SU-DHL-6 (cell line): ENCODE measurements around the gene CNTNAP4.

ENCODE experiments used
- H2AFZ ChIP-seq: fragments of 200-600 bp; sonication (generic); 2 replicates; pipeline ENCODE4 v1.6.1; 2014; ENCODE audit warnings: low read depth, mild to moderate bottlenecking, moderate library complexity, mixed read lengths, antibody characterized with exemption, low read length; ENCODE audit not compliant: severe bottlenecking
- H3F3A ChIP-seq: fragments of 200-600 bp; shearing (Covaris generic); 2 replicates; pipeline ENCODE4 v1.6.0; 2016; ENCODE audit warnings: antibody characterized with exemption, mild to moderate bottlenecking; ENCODE audit not compliant: insufficient read depth
- H3K27ac ChIP-seq: fragments of 200-600 bp; sonication (generic); 2 replicates; pipeline ENCODE4 v1.5.1; 2016; ENCODE audit warnings: low read depth, mild to moderate bottlenecking, low read length, moderate library complexity, mixed read lengths
- H3K27me3 ChIP-seq: fragments of 200-600 bp; sonication (generic), shearing (Covaris generic); 2 replicates; pipeline ENCODE4 v1.6.0; 2014; ENCODE audit warnings: mild to moderate bottlenecking, low read length
- H3K36me3 ChIP-seq: fragments of 200-600 bp; sonication (generic); 2 replicates; pipeline ENCODE4 v1.6.1; 2014; ENCODE audit warnings: mild to moderate bottlenecking, low read length, mixed read lengths
- H3K4me2 ChIP-seq: fragments of 300-600, 200-600 bp; shearing (Covaris generic), sonication (generic); 2 replicates; pipeline ENCODE4 v1.6.0; 2014; ENCODE audit warnings: low read length, low read depth, mild to moderate bottlenecking; ENCODE audit not compliant: poor library complexity, severe bottlenecking
- H3K4me3 ChIP-seq: fragments of 200-600 bp; sonication (generic); 2 replicates; pipeline ENCODE4 v1.5.1; 2014; ENCODE audit warnings: antibody characterized with exemption, low read length, mild to moderate bottlenecking, mixed read lengths; ENCODE audit not compliant: insufficient read depth, poor library complexity, severe bottlenecking
- H3K79me2 ChIP-seq: fragments of 200-600 bp; sonication (generic); 2 replicates; pipeline ENCODE4 v1.6.1; 2014; ENCODE audit warnings: mild to moderate bottlenecking, low read length, moderate library complexity; ENCODE audit not compliant: insufficient read depth
- H3K9ac ChIP-seq: fragments of 200-600 bp; sonication (generic); 2 replicates; pipeline ENCODE4 v1.7.0; 2014; ENCODE audit warnings: mild to moderate bottlenecking, low read length
- H3K9me2 ChIP-seq: fragments of 200-600 bp; sonication (generic); replicated peaks from 2 replicates; pipeline ENCODE4 v1.6.1; 2014; ENCODE audit warnings: low read length; ENCODE audit not compliant: insufficient read depth
- H3K9me3 ChIP-seq: fragments of 200-600 bp; sonication (generic); 2 replicates; pipeline ENCODE4 v1.6.1; 2014; ENCODE audit warnings: low read length, mixed read lengths; ENCODE audit not compliant: insufficient read depth
- H4K20me1 ChIP-seq: fragments of 200-600 bp; sonication (generic); 2 replicates; pipeline ENCODE4 v1.6.1; 2014; ENCODE audit warnings: low read depth, mild to moderate bottlenecking, antibody characterized with exemption, low read length, moderate library complexity, mixed read lengths
- EZH2phosphoT487 ChIP-seq: fragments of 200-600 bp; sonication (generic), shearing (Covaris generic); conservative IDR thresholded peaks from 2 replicates; pipeline ENCODE4 v1.6.1; 2018; ENCODE audit warnings: mild to moderate bottlenecking, antibody characterized with exemption, low read length, moderate library complexity, mixed read lengths
- TF ChIP-seq, protein P1 (sequence below): fragments of 200-600 bp; sonication (generic); IDR thresholded peaks from one replicate; pipeline ENCODE4 v1.5.1; 2017; ENCODE audit warnings: antibody characterized with exemption, mild to moderate bottlenecking, low read length, moderate library complexity; ENCODE audit not compliant: insufficient read depth, poor library complexity, severe bottlenecking

CNTNAP4 gene

DNA sequence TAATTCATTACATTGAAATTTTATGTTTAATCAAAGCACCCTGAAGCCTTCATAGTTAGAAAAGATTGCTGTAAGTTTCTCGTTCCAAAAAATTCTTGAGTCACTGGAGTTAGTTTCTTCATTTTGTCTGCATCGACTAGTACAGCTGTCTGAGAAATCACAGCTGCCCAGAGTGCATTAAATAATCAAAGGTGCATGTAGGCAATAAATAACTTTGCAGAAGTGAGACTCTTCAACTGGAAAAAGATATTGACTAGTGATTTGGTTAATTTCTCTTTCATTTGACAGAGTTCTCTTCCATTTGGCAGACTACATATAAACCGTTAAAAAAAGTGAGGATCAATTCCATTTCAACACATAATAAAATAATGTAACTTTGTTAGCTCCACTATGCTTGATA, 234.0 kb downstream of the CNTNAP4 start:
- TF ChIP-seq, protein P1, sequence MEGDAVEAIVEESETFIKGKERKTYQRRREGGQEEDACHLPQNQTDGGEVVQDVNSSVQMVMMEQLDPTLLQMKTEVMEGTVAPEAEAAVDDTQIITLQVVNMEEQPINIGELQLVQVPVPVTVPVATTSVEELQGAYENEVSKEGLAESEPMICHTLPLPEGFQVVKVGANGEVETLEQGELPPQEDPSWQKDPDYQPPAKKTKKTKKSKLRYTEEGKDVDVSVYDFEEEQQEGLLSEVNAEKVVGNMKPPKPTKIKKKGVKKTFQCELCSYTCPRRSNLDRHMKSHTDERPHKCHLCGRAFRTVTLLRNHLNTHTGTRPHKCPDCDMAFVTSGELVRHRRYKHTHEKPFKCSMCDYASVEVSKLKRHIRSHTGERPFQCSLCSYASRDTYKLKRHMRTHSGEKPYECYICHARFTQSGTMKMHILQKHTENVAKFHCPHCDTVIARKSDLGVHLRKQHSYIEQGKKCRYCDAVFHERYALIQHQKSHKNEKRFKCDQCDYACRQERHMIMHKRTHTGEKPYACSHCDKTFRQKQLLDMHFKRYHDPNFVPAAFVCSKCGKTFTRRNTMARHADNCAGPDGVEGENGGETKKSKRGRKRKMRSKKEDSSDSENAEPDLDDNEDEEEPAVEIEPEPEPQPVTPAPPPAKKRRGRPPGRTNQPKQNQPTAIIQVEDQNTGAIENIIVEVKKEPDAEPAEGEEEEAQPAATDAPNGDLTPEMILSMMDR = no peak
- TF ChIP-seq EZH2phosphoT487 = no peak
- no peaks in the 10 kb centered on the region for H3K79me2 ChIP-seq
- H2AFZ ChIP-seq = no peak overlapping the region
- H3K27ac ChIP-seq = no peak overlapping the region
- H3K9ac ChIP-seq = no peak overlapping the region
- no peaks in the 10 kb centered on the region for H4K20me1 ChIP-seq
- H3K9me3 ChIP-seq = no peaks in the 10 kb centered on the region
- H3F3A ChIP-seq = no peaks in the 10 kb centered on the region
- H3K9me2 ChIP-seq = no peaks in the 10 kb centered on the region
- H3K4me3 ChIP-seq = no peak overlapping the region
- H3K4me2 ChIP-seq = no peak overlapping the region
- H3K36me3 ChIP-seq = no peaks in the 10 kb centered on the region
- H3K27me3 ChIP-seq = no peaks in the 10 kb centered on the region

DNA sequence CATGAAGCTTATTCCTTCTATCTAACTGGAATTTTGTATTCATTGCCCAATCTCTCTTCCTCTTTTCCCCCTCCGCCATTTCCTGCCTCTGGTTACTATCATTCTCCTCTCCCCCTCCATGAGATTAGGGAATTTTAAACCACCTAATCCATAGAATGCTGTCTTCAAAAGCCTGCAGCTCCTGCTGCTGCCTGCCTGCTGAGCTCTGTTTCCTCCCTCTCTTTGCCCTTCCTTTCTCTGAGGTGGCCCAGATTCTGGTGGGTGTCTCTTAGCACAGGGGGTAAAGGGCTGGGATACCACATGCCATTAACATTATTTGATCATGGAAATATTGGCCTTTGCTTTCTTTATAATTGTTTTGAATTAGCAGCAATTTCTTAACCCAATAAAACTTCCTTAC, 241.6 kb downstream of the CNTNAP4 start:
- H3K9me3 ChIP-seq = no peaks in the 10 kb centered on the region
- H3K27ac ChIP-seq = no peak overlapping the region
- no peak overlapping the region for H3K9ac ChIP-seq
- H3K79me2 ChIP-seq = no peaks in the 10 kb centered on the region
- H3F3A ChIP-seq = no peaks in the 10 kb centered on the region
- TF ChIP-seq EZH2phosphoT487 = no peak
- TF ChIP-seq, protein P1 = no peak
- no peaks in the 10 kb centered on the region for H3K9me2 ChIP-seq
- no peaks in the 10 kb centered on the region for H3K27me3 ChIP-seq
- H3K4me3 ChIP-seq = no peak overlapping the region
- no peak overlapping the region for H3K4me2 ChIP-seq
- no peaks in the 10 kb centered on the region for H4K20me1 ChIP-seq
- no peak overlapping the region for H2AFZ ChIP-seq
- H3K36me3 ChIP-seq = no peaks in the 10 kb centered on the region

DNA sequence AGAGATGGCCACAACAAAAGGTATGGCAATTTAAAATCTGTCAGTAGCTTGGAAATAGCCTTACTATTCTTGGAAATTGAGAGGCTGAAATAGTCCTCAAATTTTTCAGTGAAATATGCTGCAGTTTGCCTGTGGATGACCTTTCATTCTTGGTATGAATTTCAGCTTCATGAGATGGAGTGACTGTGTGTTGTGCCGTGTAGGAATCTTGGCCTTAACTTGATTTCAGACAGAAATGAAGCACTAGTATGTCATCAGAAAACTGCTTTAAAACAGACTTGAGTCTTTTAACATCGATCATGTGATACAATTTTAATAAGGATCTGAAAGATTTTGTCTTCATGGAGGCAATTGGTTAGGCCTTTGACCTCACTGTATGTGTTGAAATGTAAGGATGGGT, 247.2 kb downstream of the CNTNAP4 start:
- Histone ChIP-seq H2AFZ (no peak overlapping the region), H3K9me3 (no peaks in the 10 kb centered on the region), H3K4me3 (no peak overlapping the region), H4K20me1 (no peaks in the 10 kb centered on the region), H3F3A (no peaks in the 10 kb centered on the region), H3K27me3 (no peaks in the 10 kb centered on the region), H3K4me2 (no peak overlapping the region), H3K36me3 (no peaks in the 10 kb centered on the region), H3K9me2 (no peaks in the 10 kb centered on the region), H3K9ac (no peak overlapping the region), H3K27ac (no peak overlapping the region), H3K79me2 (no peaks in the 10 kb centered on the region)
- TF ChIP-seq, protein P1 = no peak
- no peak for TF ChIP-seq EZH2phosphoT487
